HG02623 (cell line): ENCODE measurements around the gene SH3BP2.

Source experiments
- ATAC-seq: cut with Tn5 transposase; IDR thresholded peaks from one replicate; pipeline ENCODE4 v1.9.1; 2021; ENCODE audit warnings: moderate library complexity; ENCODE audit not compliant: unreplicated experiment

SH3BP2 gene

DNA sequence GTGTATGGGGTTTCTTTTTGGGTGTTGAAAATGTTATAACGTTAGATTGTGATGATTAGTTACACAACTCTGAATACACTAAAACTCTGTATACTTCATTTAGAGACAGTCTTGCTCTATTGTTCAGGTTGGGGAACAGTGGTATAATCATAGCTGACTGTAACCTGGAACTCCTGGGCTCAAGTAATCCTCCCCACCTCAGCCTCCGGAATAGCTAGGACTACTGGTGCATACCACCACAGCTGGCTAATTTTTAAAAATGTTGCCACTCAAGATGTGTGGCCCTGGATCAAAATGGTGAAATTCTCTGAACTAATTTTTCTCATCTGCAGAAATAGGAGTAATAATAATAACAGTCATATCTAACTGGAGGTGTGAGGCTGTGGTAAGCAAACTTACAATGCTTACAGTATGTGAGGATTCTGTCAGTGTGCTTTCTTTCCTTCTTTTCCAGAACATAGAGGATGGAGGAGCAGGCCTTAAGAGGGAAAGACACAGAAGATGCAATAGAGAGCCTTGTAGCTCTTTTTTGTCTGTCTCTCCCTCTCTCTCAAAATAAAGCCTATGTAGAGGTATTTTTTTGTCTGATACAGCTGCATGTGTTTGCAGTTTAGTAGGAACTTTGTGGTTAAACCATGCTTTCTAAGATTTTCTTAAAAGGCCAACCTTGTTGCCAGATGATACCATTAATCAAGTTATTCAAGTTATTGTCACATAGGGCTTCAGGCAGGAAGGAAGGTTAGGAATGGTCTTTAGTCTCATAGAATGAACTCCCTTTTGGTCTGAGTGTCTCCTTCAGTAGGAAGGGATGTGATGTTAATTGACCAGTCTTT is 58.3 kb downstream of the SH3BP2 start:
- ATAC-seq, result no peak

DNA sequence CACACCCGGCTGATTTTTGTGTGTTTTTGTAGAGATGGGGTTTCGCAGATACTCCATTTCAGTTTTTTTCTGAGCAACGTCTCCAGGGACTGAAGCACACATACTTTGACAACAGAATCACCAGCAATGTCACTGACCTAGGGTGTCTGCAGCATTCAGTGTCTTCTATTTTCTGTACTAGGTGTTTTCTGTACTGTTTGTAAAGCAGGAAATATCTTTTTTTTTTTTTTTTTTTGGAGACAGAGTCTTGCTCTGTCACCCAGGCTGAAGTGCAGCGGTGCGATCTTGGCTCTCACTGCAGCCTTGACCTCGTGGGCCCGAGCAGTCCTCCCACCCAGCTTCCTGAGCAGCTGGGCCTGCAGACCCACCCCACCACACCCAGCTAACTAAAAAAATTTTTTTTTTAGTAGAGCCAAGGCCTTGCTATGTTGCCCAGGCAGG is 59.6 kb downstream of the SH3BP2 start:
- ATAC-seq, result no peak

DNA sequence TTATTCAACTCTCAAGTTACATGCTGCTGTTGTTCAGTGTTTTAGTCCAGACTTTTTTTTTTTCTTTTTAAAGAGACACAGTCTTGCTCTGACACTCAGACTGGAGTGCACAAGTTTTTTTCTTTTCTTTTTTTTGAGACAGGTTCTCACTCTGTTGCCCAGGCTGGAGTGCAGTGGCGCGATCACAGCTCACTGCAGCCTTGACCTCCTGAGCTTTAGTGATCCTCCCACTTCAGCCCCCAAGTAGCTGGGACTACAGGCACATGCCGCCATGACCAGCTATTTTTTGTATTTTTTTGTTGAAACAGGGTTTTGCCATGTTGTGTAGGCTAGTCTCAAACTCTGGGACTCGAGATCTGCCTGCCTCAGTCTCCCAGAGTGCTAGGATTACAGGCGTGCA is 62.7 kb downstream of the SH3BP2 start:
- no peak for ATAC-seq

DNA sequence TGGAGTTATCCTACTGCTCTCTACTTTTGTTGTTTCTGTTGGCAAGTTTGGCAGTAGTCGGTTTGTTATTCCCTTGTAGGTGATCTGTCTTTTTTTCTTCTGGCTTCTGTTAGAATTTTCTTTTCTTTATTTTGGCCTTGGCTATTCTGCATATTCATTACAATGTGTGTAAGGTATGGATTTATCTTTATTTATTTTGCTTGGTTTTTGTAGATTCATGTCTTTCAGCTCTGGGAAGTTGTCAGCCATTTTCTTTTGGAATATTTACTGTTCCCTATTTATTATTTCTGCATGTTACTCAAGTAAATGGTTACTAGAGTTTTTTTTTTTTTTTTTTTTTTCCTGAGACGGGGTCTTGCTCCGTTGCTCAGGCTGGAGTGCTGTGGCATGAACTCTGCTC is 63.4 kb downstream of the SH3BP2 start:
- no peak for ATAC-seq

DNA sequence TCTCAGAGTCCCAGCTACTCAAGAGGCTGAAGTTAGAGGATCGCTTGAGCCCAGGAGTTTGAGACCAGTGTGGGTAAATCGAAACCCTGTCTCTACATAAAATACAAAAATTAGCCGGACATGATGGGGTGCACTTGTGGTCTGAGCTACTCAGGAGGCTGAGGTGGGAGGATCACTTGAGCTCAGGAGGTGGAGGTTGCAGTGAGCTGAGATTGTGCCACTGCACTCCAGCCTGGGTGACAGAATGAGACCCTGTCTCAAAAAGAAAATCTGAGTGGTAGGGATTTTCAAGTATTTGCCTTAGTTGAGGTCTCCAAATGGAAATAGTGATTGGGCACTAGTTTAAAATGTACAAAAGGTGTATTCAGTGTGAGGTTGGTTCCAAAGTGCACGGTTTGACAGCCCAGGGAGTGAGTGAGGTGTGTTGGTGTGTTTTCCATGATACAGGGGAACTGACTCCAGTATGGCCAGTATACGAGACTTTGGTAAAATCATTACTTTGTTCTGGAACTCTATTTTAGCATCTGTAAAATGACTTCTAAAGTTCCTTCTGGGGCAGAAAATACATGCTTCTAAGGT is 64.6 kb downstream of the SH3BP2 start:
- no peak for ATAC-seq

DNA sequence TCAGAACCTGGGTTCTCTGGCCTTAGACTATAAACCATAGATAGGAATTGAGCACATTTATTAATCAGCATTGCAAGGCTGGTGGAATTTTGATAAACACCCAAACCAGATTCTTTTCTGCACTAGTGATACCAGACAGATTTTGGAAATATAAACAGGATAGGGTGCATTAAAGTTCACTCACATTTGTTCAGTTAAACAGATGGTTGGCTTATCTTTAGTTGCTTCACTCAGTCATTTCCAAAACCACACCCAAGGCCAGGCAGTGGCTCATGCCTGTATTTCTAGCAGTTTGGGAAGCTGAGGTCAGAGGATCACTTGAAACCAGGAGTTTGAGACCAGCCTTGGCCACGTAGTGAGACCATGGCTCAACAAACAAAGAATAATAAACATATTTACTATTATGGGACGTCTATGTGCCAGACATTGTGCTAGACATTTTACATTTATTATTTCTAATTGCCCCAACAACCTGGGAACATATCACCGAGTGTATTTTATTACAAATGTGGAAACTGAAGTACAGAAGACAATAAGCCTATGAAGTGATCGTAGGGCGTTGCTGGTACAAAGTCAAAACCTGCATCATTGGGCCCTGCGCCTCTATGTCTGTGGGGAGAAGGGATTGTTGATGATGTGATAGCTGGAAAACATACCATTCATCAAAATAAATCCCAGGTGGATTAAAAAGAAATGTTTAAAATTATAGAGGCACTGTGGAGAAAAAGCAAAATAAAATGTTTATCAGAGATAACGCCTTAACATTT is 65.7 kb downstream of the SH3BP2 start:
- ATAC-seq, result no peak

DNA sequence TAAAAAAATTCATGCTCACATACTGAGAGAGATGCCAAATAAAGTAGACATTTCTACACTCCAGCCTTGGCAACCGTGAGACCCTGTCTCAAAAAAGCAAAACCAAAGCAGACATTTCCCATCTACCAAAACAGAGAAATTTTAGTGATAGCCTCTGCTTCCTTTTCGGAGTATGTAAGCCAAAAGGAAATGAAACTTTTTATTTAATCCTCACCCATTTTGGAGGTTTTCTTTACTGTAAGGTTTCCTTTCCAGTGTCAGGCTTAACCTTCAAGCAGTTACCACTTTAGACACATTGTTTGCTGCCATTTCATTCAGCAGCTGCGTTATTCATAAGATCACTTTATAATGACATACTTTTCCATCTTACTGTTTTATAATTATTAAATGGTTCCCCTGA is 66.6 kb downstream of the SH3BP2 start:
- no peak for ATAC-seq

DNA sequence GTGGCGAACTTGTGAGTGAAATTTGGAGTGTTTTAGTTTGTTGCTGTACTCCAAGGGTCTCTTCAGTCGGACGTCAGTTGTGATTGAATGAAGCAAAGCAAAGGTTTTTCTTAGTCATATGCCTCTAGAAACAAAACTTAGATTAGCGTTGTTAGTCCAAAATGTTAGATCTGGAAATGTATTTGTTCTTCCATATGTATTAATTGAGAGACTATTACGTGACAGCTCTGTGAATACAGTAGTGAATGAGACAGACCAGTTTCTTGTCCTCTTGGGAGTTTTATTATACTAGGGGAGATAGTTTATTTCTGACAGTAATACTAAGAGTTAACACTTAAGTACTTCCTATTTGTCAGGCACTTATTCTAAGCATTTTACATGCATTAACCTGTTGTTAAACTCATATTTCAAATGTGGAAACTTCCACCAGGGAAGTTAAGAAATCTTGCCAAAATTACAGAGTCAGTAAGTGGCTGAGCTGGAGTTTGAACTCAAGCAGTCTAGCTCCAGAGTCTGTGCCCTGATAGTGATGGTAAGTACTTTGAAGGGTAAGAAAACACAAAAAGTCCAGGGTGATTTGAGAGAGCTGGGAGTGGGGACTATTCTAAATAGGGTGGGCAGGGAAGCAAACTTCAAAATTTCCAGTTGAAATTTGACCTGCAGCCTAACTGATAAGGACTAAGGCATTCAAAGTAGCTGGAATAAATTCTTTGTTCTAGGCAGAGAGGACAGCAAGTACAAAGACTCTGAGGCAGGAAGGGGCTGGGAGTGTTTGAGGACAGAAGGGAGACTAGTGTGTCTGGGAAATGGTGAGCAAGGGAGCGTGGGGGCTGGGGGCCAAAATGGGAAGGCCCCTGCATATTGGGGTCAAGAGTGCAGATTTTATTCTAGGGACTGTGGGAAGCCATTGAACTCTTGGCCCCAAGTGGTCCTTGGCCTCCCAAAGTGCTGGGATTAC is 67.8 kb downstream of the SH3BP2 start:
- no peak for ATAC-seq

DNA sequence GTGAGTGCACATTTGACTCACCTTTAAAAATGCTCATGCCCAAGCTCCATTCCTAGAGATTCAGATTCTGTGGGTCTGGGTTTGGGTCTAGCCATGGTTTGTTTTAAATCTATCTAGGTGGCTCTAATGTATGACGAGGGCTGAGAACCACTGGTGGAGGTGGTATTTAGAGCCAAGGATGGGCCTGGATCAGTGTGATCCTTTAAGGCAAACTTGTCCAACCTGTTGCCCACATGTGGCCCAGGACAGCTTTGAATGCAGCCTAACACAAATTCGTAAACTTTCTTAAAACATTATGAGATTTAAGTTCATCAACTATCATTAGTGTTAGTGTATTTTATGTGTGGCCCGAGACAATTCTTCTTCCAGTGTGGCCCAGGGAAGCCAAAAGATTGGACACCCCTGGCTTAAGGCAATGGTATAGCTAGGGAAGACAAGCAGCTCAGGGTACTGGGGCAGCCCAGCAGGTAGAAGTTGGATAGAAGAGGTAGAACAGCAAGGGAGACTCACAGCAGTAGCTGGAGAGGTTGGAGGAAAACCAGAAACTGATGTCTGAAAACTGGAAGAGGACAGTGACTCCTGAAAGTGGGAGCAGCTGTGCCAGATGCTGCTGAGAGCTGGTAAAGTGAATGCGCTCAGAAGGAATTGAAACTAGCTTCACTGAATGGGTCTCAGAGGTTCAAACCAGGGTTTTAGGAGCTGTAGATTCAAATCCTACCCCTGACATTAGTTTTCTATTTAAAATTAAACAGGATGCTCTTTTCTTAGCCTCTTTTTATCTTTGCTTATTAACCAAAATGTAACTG is 68.9 kb downstream of the SH3BP2 start:
- no peak for ATAC-seq

DNA sequence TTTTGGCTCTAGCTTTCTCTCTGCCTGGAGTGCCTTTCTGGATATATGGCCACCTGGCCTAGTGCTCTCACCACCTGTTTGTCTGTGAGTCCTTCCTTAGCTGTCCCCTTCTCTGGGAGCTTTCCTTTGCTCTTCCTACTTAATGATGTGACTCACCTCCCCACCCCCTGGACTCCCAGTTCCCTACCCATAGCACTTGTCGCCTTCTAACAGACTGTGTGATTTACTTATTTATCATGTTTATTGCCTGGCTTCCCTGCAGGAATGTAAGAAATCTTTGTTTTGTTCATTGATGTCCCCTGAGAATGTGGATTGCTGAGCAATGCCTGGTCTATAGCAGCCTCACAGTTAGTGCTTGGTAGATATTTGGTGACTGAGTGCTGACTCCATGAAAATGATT is 69.6 kb downstream of the SH3BP2 start:
- no peak for ATAC-seq

DNA sequence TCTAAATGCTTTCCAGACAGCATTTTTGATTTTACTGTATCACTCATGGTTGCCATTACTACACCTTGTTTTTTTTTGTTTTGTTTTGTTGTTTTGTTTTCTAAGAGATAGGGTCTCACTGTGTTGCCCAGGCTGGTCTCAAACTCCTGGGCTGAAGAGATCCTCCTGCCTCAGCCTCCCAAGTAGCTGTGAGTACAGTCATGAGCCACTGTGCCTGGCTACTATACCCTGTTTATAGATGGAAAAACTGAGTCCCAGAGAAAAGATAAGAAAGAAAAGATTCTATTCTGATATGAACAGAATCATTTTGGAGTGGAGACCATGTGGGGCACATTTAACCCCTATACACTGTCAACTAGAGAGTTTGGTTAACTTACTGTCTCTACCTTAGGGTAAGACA is 70.8 kb downstream of the SH3BP2 start:
- no peak for ATAC-seq

DNA sequence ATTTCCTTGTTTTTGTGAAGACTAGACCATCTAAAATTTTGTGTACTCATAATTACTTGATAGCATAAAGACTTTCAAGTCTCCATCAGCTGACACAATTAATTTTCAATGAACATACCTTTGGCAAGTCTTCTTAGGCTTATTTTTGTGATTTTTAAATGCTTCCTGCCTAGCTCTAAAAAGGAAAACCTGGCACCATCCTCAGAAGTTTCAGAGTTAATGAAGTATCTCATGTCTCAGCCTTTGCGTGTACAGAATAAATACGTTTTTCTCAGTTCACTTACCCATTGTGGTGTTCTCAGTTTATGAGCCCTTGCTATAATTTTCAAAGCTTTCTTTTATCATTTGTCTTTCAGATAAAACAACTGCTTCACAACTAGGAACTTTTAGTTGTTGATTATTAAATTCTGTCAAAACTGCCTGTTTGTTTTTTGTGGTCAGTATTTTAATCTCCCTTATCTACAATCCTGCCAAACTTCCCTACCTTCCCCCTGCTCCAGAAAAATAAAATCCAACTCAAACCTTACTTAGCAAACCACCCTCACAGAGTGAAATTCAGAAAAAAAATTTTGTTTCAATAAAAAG is 72.4 kb downstream of the SH3BP2 start:
- no peak for ATAC-seq

DNA sequence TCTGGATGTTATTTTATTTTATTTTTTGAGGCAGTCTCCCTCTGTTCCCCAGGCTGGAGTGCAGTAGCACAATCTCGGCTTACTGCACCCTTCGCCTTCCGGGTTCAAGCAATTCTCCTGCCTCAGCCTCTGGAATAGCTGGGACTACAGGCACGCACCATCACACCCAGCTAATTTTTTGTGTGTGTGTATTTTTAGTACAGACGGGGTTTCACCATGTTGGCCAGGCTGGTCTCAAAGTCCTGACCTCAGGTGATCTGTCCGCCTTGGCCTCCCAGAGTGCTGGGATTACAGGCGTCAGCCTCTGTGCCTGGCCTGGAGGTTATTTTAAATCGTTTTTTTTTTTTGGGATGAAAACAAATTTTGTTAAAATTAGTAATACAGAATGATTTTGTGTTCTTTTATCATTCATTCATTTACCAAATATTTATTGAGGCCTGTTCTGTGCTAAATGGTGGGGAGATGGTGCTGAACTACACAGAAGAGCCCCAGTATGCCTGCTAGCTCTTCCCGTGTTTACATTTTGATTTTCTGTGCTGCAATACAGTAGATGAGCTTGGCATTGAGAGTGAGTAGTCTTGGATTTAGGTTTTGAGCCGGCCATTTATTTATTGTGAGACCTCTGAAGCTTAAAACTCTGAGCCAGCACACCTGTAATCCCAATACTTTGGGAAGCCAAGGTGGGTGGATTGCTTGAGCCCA is 73.4 kb downstream of the SH3BP2 start:
- no peak for ATAC-seq

DNA sequence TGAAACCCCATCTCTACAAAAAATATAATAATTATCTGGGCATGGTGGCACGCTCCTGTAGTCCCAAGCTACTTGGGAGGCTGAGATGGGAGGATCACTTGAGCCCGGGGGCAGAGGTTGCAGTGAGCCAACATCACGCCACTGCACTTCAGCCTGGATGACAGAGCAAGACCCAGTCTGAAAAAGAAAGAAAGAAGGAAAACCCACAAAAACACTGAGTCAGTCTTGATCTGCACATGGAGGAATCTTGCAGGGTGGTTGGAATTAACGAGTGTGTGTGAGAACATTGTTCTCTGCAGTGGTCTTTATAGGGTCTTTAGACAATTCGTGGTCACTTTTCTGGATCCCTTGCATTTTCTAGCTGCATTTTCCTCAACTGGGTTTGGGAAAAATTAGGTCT is 74.0 kb downstream of the SH3BP2 start:
- no peak for ATAC-seq

DNA sequence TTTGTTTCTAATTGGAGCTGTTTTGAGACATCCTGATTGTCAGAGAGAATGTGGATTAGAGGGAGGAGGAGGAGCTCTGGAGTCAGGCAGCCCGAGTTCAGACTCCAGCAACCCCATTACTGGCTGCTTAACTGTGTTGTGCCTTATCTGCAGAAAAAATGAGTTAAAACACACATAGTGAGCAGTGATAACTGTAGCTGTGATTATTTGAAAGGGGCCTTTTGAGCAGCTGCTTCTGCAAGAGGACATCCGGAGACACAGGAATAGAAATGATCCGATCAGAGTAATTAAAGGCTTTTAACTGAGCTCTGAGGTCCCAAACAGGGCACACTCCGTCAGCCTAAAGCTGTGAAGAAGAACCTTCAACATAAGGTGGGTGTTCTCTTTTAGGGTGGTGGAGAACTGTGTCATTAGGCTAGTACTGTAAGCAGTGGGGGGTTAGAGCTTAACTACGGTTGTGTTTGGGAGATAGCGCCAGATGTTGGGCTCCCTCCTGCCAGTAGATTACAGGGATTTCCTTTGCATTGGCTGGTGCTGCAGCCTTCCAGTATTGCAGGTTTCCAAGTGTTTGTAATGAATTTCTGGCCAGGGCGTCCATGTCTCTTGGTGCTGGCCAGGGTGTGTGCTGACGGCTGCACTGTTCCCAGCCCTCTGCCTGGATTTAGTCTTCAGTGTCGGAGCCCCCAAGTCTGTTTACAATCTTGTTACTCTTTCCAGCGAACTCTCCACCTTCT is 75.0 kb downstream of the SH3BP2 start:
- ATAC-seq, result no peak

DNA sequence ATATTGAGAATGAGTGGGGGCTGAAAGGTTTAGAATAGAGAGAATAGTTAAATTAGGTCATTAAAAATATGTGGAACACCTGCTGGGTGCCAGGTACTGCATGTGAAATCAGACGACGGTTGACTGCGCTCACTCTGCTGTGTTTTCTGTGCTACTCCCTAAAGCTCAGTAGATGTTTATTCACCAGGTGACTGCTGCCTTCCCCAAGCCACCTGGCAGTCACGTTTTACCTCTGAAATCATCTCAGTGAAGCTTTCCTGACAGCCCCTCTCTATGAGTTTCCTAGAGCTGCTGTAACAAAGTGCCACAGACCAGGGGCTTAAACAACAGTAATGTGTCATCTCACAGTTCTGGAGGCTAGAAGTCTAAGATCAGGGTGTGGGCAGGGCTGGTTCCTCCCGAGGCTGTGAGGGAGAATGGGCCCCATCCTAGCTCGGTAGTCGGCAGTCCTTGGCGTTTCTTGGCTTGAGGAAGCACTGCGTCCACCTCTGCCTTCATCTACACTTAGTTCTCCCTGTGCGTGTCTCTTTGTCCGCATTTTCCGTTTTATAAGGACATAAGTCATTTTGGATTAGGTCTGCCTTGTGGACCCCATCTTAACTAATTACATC is 76.1 kb downstream of the SH3BP2 start:
- no peak for ATAC-seq

DNA sequence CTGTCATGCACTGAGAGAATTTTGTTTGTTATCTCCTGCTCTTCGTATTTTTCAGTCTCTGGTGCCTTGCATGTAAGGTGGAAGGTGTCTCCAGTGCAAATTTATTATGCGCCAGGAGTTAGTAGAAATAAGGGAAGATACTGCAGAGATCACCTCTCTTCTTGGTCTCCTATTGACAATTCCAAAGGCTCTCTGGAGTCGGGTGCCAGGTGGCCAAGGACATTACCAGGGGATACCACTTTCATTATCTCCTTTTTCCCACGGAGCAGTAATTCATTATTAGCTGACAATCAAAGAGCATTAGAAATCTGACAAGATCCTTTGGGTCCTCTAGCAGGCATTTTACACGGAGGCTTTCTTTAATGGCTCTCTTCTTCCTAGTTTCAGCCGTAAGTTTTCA is 76.8 kb downstream of the SH3BP2 start:
- no peak for ATAC-seq

DNA sequence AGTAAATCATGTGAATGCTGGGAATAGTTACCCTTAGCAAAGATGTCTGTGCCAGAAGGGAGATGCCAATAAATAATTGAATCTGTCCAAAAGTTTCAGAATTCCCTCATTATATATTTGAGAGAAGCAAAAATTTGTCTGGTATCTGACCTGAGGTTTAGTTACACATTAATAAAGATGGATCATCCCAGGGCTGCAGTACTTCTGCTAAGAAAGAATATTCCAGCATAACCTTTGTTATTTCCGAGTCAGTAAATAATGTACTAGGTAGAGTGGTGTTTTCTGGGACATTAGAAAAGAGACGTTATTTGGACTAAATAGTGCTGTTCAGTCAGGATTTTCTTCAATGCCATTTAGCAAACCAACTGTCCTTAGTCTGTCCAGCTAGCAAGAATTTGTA is 77.2 kb downstream of the SH3BP2 start:
- ATAC-seq, result no peak
